ENCODE measurements around the gene EDEM1.

The EDEM1 gene

GRCh38 chr3:5201536-5201935 lies 14.0 kb downstream of the EDEM1 start:
- DNase-seq, result no peak

- DNase-seq, result no peak
These were observed 14.7 kb downstream of the EDEM1 start for GRCh38 chr3:5202222-5202621.

- no peak for DNase-seq
These were observed 17.8 kb downstream of the EDEM1 start for GRCh38 chr3:5205165-5205941.

- no peak for DNase-seq
These were observed 23.4 kb downstream of the EDEM1 start for GRCh38 chr3:5210926-5211325.

- DNase-seq, result no peak
These were observed 25.4 kb downstream of the EDEM1 start for GRCh38 chr3:5212628-5213573.

GRCh38 chr3:5213574-5213966 lies 26.1 kb downstream of the EDEM1 start:
- no peak for DNase-seq

- DNase-seq, result no peak
These were observed 26.8 kb downstream of the EDEM1 start for GRCh38 chr3:5214352-5214751.

GRCh38 chr3:5217824-5218595 lies 30.5 kb downstream of the EDEM1 start:
- no peak for DNase-seq

- no peak for DNase-seq
These were observed 31.3 kb downstream of the EDEM1 start for GRCh38 chr3:5218815-5219214.

- no peak for DNase-seq
These were observed 31.7 kb downstream of the EDEM1 start for GRCh38 chr3:5219216-5219615.

GRCh38 chr3:5220193-5220592 lies 32.7 kb downstream of the EDEM1 start:
- no peak for DNase-seq

GRCh38 chr3:5220667-5221431 lies 33.3 kb downstream of the EDEM1 start:
- DNase-seq, result no peak

- no peak for DNase-seq
These were observed 34.2 kb downstream of the EDEM1 start for GRCh38 chr3:5221701-5222100.

- DNase-seq, result no peak
These were observed 34.9 kb downstream of the EDEM1 start for GRCh38 chr3:5222283-5223005.

GRCh38 chr3:5226783-5227182 lies 39.3 kb downstream of the EDEM1 start:
- DNase-seq, result no peak

- DNase-seq, result no peak
These were observed 40.3 kb downstream of the EDEM1 start for GRCh38 chr3:5227812-5228211.

- no peak for DNase-seq
These were observed 41.9 kb downstream of the EDEM1 start for GRCh38 chr3:5229414-5229813.

GRCh38 chr3:5231074-5231473 lies 43.6 kb downstream of the EDEM1 start:
- no peak for DNase-seq

- DNase-seq, result no peak
These were observed 44.0 kb downstream of the EDEM1 start for GRCh38 chr3:5231487-5231886.

- DNase-seq, result no peak
These were observed 45.1 kb downstream of the EDEM1 start for GRCh38 chr3:5232570-5232969.

GRCh38 chr3:5233026-5233425 lies 45.5 kb downstream of the EDEM1 start:
- DNase-seq, result no peak

- DNase-seq, result no peak
These were observed 48.1 kb downstream of the EDEM1 start for GRCh38 chr3:5235655-5236054.
